Muscle of leg (tissue), 16 donors: Measurements from ENCODE around the gene ELAC1. TPM values are rescaled to one million over a fixed set of nuclear protein-coding genes. Genes with fewer than 3 reads are reported as not detected.

Experiments used
- DNase-seq: peaks from one replicate; pipeline ENCODE4 v3.0.0; 2013
- H3K27ac ChIP-seq: one replicate; pipeline ENCODE4 v1.5.1; 2013; ENCODE audit warnings: mild to moderate bottlenecking, low read length, control low read depth
- H3K27me3 ChIP-seq: one replicate; pipeline ENCODE4 v1.6.1; 2013; ENCODE audit warnings: low read length; ENCODE audit not compliant: control insufficient read depth, insufficient read depth
- H3K36me3 ChIP-seq: one replicate; pipeline ENCODE4 v1.6.1; 2013; ENCODE audit warnings: low read length; ENCODE audit not compliant: control insufficient read depth, insufficient read depth
- H3K4me1 ChIP-seq: one replicate; pipeline ENCODE4 v1.6.1; 2013; ENCODE audit warnings: low read length; ENCODE audit not compliant: control insufficient read depth, insufficient read depth
- H3K4me3 ChIP-seq: one replicate; pipeline ENCODE4 v1.5.1; 2013; ENCODE audit warnings: low read length, control low read depth
- H3K9me3 ChIP-seq: replicated peaks from 2 replicates; pipeline ENCODE4 v1.6.1; 2013; ENCODE audit warnings: low read depth, low read length; ENCODE audit not compliant: control insufficient read depth
- WGBS: methylation state at CpG from one replicate; pipeline ENCODE4 v1.1.5; 2013; ENCODE audit warnings: missing lambda C conversion rate; ENCODE audit not compliant: insufficient coverage; 5-methylcytosine and 5-hydroxymethylcytosine counted together
- long read RNA-seq, 11 donors: transcript quantifications; one replicate each; lab custom pipeline, GENCODE V29; 2026
- polyA plus RNA-seq, 8 donors: library from polyadenylated mRNA; unstranded; fragments of 120-200 nt; gene quantifications; one replicate each; pipeline versions ENCODE4 v1.2.1 to v1.2.3, GENCODE V29; 2013; ENCODE audit warnings: inconsistent platforms in 1 of 8, low replicate concordance in 1 of 8; ENCODE audit not compliant: insufficient read length in 8 of 8, insufficient read depth in 1 of 8
- total RNA-seq: library from RNA; stranded (reverse); fragments of 120-200 nt; gene quantifications from one replicate; pipeline ENCODE4 v1.2.4, GENCODE V29; 2013

The ELAC1 gene, protein sequence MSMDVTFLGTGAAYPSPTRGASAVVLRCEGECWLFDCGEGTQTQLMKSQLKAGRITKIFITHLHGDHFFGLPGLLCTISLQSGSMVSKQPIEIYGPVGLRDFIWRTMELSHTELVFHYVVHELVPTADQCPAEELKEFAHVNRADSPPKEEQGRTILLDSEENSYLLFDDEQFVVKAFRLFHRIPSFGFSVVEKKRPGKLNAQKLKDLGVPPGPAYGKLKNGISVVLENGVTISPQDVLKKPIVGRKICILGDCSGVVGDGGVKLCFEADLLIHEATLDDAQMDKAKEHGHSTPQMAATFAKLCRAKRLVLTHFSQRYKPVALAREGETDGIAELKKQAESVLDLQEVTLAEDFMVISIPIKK
- 5.6 TPM for total RNA-seq
- polyA plus RNA-seq = 1 to 10 TPM; 5.0 to 7.5 (median 6.4) TPM
- long read RNA-seq, donor 1, partial matches to known transcripts = 0 of 3 reads
- long read RNA-seq, donor 1, other reads (novel, unspliced or antisense) = 0 of 3 reads
- long read RNA-seq, donor 2, partial matches to known transcripts = 0 of 1 reads
- long read RNA-seq, donor 2, other reads (novel, unspliced or antisense) = 0 of 1 reads
- long read RNA-seq, donor 3, partial matches to known transcripts = 0 of 2 reads
- long read RNA-seq, donor 3, other reads (novel, unspliced or antisense) = 0 of 2 reads
- long read RNA-seq, donor 4, partial matches to known transcripts = 0 of 2 reads
- long read RNA-seq, donor 4, other reads (novel, unspliced or antisense) = 0 of 2 reads
- long read RNA-seq, donor 5, transcript ELAC1-201 (4 exons, 2,235 nt) = major isoform, 7 of 9 reads
- long read RNA-seq, donor 5, partial matches to known transcripts = 0 of 9 reads
- long read RNA-seq, donor 5, other reads (novel, unspliced or antisense) = 0 of 9 reads
- long read RNA-seq, donor 6, partial matches to known transcripts = 0 of 6 reads
- long read RNA-seq, donor 6, other reads (novel, unspliced or antisense) = 0 of 6 reads
- long read RNA-seq, donor 7, partial matches to known transcripts = 0 of 6 reads
- long read RNA-seq, donor 7, other reads (novel, unspliced or antisense) = 0 of 6 reads
- long read RNA-seq, donor 8, partial matches to known transcripts = 0 of 1 reads
- long read RNA-seq, donor 8, other reads (novel, unspliced or antisense) = 0 of 1 reads
- long read RNA-seq, donor 9, partial matches to known transcripts = 5 of 7 reads
- long read RNA-seq, donor 9, other reads (novel, unspliced or antisense) = 0 of 7 reads
- long read RNA-seq, donor 10, partial matches to known transcripts = 0 of 5 reads
- long read RNA-seq, donor 10, other reads (novel, unspliced or antisense) = 0 of 5 reads
- long read RNA-seq, donor 11, partial matches to known transcripts = 0 of 6 reads
- long read RNA-seq, donor 11, other reads (novel, unspliced or antisense) = 0 of 6 reads

DNA sequence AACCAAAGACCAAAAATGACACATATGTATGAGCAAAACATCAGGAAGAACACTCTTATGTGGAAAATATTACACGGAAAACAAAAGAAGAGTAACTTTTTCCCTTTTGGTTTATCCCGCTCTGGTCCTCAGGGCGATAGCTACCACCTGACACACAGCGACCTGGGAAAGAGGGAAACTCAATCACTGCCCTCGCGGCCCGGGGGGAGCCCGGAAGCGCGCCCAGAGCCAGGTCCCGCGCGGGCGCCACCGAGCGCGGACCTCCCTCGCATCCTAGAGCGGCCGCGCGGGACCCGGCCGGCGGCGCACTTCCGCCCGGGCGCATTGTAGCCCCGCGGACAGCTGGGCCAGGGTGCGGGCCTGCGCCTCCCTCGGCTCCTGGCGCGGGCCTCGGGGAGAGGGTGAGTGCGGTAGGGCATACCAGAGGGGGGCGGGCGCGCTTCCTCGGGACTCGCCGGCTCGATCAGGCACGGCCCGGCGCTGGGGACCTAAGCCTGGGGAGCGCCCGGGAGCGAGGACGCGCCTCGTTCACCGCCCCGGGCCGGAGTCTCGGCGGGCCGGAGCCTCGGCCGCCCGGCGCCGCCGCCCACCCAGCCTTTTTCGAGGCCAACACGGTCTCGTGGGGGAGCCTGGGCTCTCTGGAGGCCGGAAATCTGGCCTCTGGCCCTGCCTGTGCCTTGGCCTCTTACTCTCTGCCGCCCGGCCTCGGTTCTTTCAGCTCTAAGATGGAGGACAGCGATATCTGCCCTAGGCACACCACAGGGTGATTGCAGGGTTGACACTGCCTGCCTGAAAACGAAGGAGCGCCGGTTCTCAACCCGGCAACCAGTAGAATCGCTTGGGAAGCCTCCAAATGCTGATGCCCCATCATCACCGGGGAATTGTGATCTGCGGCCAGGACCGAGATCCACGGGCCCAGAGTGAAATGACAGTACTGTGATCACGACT, at the start of gene ELAC1:
Gene ELAC1 (plus strand): TSS at position 327 of the 948 bp plus-strand sequence. CDS start 6,365 bp downstream, outside the sequence.
- Histone ChIP-seq H3K36me3 (no peaks in the 10 kb centered on the region), H3K27me3 (no peaks in the 10 kb centered on the region), H3K4me1 (no peaks in the 10 kb centered on the region), H3K9me3 (peaks cover 2% of the 10 kb centered on the region), H3K4me3 (peak within 1 kb of the TSS; percentile 70), H3K27ac (peak within 1 kb of the TSS; percentile 93)
- under 1% methylated on average over 83 of the region's 84 CpGs for WGBS
- DNase-seq = peak; percentile 92

- no peak overlapping the region for H3K27ac ChIP-seq
- H3K9me3 ChIP-seq = no peaks in the 10 kb centered on the region
- peaks cover 7% of the 10 kb centered on the region for H3K36me3 ChIP-seq
- no peak for DNase-seq
- H3K4me1 ChIP-seq = no peaks in the 10 kb centered on the region
- WGBS = 96% methylated on average over 5 of the region's 5 CpGs
- H3K4me3 ChIP-seq = no peak overlapping the region
- no peaks in the 10 kb centered on the region for H3K27me3 ChIP-seq
Measured at GRCh38 chr18:50918153-50918552, 49.7 kb upstream of the ELAC1 start.

DNA sequence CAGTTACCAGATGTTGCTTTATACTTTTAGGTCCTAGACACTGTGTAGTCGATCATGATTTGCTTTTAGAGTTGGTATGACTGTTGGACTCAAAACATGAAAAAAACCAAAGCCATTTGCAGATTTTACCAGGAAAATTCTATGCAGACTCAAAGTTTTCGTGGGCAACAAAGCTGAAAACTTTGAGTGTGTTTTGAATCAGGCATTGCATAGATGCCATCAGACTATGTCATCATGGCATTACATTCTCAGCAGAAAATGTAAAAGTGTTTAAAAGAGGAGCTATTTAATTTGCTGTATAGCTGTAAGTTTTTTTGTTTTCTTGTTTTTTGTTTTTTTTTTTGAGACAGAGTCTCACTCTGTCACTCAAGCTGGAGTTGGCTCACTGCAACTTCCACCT, 43.5 kb upstream of the ELAC1 start:
- Histone ChIP-seq H3K36me3 (peaks cover 3% of the 10 kb centered on the region), H3K27me3 (no peaks in the 10 kb centered on the region), H3K27ac (no peak overlapping the region), H3K9me3 (no peaks in the 10 kb centered on the region), H3K4me1 (no peaks in the 10 kb centered on the region), H3K4me3 (no peak overlapping the region)
- DNase-seq = no peak
- no CpG with 5 or more reads among the region's 2 CpGs for WGBS

DNA sequence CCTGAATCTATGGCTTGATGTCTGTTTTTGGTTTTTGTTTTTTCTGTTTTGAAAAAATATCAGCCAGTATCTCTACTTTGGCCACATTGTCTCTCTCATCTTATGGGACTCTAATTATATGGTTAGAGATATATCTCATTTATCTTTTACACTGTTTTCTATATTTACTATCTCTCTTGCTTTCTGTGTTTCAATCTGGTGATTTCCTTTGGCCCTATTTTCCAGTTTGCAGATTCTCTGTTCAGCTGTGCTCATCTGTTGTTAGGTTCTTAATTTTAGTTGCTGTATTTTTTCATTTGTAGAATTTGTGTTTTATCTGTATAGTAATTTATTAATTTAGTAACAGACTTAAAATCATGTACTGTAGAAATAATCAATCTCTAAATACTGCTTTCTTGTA, 41.3 kb upstream of the ELAC1 start:
- Histone ChIP-seq H3K4me3 (no peak overlapping the region), H3K36me3 (peaks cover 3% of the 10 kb centered on the region), H3K4me1 (no peaks in the 10 kb centered on the region), H3K9me3 (no peaks in the 10 kb centered on the region), H3K27me3 (no peaks in the 10 kb centered on the region), H3K27ac (no peak overlapping the region)
- DNase-seq = no peak

DNA sequence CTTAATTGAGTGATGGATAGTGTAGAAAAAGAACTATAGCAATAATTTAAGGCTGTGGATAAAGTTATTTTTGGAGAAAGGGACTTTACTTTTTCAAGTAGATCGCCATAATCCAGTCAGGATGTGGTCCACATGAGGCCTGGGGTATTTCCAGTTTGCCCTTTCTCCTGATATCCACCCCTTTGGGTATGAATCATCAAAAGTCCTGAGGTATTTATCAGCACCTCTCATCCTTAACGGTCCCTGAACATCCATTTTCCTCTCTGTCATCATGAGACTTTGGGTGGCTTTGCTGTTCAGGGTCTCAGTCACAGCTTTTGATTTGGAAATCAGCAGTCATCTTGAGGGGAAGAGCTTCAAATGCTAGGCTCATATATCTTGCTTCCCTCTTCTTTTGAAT, 39.3 kb upstream of the ELAC1 start:
- DNase-seq = no peak
- Histone ChIP-seq H3K27me3 (no peaks in the 10 kb centered on the region), H3K27ac (no peak overlapping the region), H3K36me3 (peaks cover 4% of the 10 kb centered on the region), H3K4me3 (no peak overlapping the region), H3K9me3 (no peaks in the 10 kb centered on the region), H3K4me1 (no peaks in the 10 kb centered on the region)
- no CpG with 5 or more reads among the region's 2 CpGs for WGBS

DNA sequence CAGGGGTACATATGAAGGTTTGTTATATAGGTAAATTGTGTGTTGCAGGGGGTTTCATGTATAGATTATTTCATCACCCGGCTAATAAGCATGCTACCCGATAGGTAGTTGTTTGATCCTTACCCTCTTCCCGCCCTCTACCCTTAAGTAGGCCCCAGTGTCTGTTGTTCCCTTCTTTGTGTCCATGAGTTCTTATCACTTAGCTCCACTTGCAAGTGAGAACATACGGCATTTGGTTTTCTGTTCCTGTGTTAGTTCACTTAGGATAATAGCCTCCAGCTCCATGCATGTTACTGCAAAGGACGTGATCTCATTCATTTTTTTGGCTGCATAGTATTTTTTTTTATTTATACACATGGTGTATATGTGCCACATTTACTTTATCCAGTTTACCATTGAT, 34.2 kb upstream of the ELAC1 start:
- WGBS = 92% methylated on average over 4 of the region's 5 CpGs
- Histone ChIP-seq H3K4me1 (no peaks in the 10 kb centered on the region), H3K27ac (no peak overlapping the region), H3K9me3 (no peaks in the 10 kb centered on the region), H3K27me3 (no peaks in the 10 kb centered on the region), H3K4me3 (no peak overlapping the region), H3K36me3 (peaks cover 4% of the 10 kb centered on the region)
- DNase-seq = no peak

GRCh38 chr18:50934545-50935211, 33.2 kb upstream of the ELAC1 start:
- 100% methylated on average over 1 of the region's 6 CpGs for WGBS
- Histone ChIP-seq H3K4me1 (no peaks in the 10 kb centered on the region), H3K27ac (no peak overlapping the region), H3K9me3 (no peaks in the 10 kb centered on the region), H3K4me3 (no peak overlapping the region), H3K36me3 (peaks cover 4% of the 10 kb centered on the region), H3K27me3 (no peaks in the 10 kb centered on the region)
- no peak for DNase-seq

GRCh38 chr18:50935493-50936191, 32.2 kb upstream of the ELAC1 start:
- Histone ChIP-seq H3K4me1 (no peaks in the 10 kb centered on the region), H3K27ac (no peak overlapping the region), H3K36me3 (peaks cover 4% of the 10 kb centered on the region), H3K27me3 (no peaks in the 10 kb centered on the region), H3K9me3 (no peaks in the 10 kb centered on the region), H3K4me3 (no peak overlapping the region)
- WGBS = 100% methylated on average over 1 of the region's 6 CpGs
- DNase-seq = no peak
